Osteoblast (primary cell): ENCODE results near the gene CAPN9. TPM values are rescaled to one million over a fixed set of nuclear protein-coding genes. Genes with fewer than 3 reads are reported as not detected.

Experiments
- DNase-seq: peaks from one replicate; pipeline ENCODE4 v3.0.0; 2011; ENCODE audit warnings: low spot score, mixed read lengths; ENCODE audit not compliant: insufficient read length; ENCODE audit errors: missing footprints
- H2AFZ ChIP-seq: 2 replicates; pipeline ENCODE4 v1.6.0; 2011; ENCODE audit warnings: mild to moderate bottlenecking, low read length
- H3K27ac ChIP-seq: 2 replicates; pipeline ENCODE4 v1.5.1; 2011; ENCODE audit warnings: mild to moderate bottlenecking, low read depth, low read length, moderate library complexity
- H3K27me3 ChIP-seq: 2 replicates; pipeline ENCODE4 v1.6.0; 2012; ENCODE audit warnings: mild to moderate bottlenecking, control low read depth, inconsistent platforms, low read length, moderate library complexity; ENCODE audit not compliant: insufficient read depth
- H3K36me3 ChIP-seq: 2 replicates; pipeline ENCODE4 v1.5.1; 2011; ENCODE audit warnings: mild to moderate bottlenecking, low read length, control low read depth, moderate library complexity; ENCODE audit not compliant: insufficient read depth
- H3K4me1 ChIP-seq: 2 replicates; pipeline ENCODE4 v1.5.1; 2011; ENCODE audit warnings: mild to moderate bottlenecking, low read length, control low read depth, moderate library complexity; ENCODE audit not compliant: insufficient read depth
- H3K4me2 ChIP-seq: 2 replicates; pipeline ENCODE4 v1.6.0; 2011; ENCODE audit warnings: mild to moderate bottlenecking, low read length; ENCODE audit not compliant: insufficient read depth
- H3K4me3 ChIP-seq: fragments of 200-600 bp; sonication (generic); 3 replicates; pipeline ENCODE4 v1.5.1; 2012; ENCODE audit warnings: mild to moderate bottlenecking, low read length, inconsistent platforms; ENCODE audit not compliant: insufficient read depth
- H3K79me2 ChIP-seq: 2 replicates; pipeline ENCODE4 v1.6.0; 2012; ENCODE audit warnings: mild to moderate bottlenecking, low read length, control low read depth, inconsistent platforms; ENCODE audit not compliant: insufficient read depth
- H3K9me3 ChIP-seq: 2 replicates; pipeline ENCODE4 v1.5.1; 2011; ENCODE audit warnings: low read depth, low read length, control low read depth
- H4K20me1 ChIP-seq: 2 replicates; pipeline ENCODE4 v1.6.0; 2012; ENCODE audit warnings: mild to moderate bottlenecking, low read length, control low read depth; ENCODE audit not compliant: insufficient read depth
- total RNA-seq: library from RNA; depleted of rRNA; stranded (reverse); fragments of >200 nt; gene quantifications from 2 replicates; pipeline ENCODE4 v1.2.3, GENCODE V29; 2012
- TF ChIP-seq, protein P1 (sequence below): IDR thresholded peaks from 2 replicates; pipeline ENCODE4 v1.5.1; 2011; ENCODE audit warnings: mild to moderate bottlenecking, low read depth, low read length, moderate library complexity; ENCODE audit errors: extremely low read depth

The CAPN9 gene
- total RNA-seq, 1 donor: not detected

DNA sequence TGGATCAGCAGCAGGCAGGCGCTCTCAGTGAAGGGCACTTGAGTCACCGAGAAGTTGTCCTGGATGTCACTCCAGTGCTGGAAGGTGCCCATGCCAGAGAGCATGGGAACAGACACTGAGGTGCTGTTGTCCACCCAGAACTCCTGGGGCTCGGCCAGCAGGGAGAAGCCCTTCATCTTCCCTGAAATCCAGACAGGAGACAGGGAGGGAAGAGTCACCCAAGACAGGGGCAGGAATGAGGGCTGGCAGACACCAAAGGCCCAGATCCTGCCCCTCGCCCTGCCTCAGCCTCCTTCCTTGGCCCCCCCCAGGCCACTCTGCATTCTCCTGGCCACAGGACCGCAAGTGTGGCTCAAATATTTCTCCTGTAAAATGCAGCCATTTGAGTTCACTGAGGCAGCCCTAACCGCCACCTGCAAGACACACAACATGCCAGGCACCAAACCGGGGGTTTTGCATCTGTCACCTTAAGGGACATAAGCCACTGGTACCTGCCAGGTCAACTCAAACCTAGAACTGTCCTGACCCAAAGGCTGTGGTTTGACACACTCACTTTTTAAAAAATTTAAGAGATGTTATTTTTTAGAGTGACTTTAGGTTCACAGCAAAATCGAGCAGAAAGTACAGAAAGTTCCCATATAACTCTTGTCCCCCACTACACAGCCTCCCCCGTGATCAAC is 41.0 kb upstream of the CAPN9 start:
- TF ChIP-seq, protein P1, sequence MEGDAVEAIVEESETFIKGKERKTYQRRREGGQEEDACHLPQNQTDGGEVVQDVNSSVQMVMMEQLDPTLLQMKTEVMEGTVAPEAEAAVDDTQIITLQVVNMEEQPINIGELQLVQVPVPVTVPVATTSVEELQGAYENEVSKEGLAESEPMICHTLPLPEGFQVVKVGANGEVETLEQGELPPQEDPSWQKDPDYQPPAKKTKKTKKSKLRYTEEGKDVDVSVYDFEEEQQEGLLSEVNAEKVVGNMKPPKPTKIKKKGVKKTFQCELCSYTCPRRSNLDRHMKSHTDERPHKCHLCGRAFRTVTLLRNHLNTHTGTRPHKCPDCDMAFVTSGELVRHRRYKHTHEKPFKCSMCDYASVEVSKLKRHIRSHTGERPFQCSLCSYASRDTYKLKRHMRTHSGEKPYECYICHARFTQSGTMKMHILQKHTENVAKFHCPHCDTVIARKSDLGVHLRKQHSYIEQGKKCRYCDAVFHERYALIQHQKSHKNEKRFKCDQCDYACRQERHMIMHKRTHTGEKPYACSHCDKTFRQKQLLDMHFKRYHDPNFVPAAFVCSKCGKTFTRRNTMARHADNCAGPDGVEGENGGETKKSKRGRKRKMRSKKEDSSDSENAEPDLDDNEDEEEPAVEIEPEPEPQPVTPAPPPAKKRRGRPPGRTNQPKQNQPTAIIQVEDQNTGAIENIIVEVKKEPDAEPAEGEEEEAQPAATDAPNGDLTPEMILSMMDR: no peak
- no peak overlapping the region for H3K4me3 ChIP-seq
- no peak for DNase-seq

DNA sequence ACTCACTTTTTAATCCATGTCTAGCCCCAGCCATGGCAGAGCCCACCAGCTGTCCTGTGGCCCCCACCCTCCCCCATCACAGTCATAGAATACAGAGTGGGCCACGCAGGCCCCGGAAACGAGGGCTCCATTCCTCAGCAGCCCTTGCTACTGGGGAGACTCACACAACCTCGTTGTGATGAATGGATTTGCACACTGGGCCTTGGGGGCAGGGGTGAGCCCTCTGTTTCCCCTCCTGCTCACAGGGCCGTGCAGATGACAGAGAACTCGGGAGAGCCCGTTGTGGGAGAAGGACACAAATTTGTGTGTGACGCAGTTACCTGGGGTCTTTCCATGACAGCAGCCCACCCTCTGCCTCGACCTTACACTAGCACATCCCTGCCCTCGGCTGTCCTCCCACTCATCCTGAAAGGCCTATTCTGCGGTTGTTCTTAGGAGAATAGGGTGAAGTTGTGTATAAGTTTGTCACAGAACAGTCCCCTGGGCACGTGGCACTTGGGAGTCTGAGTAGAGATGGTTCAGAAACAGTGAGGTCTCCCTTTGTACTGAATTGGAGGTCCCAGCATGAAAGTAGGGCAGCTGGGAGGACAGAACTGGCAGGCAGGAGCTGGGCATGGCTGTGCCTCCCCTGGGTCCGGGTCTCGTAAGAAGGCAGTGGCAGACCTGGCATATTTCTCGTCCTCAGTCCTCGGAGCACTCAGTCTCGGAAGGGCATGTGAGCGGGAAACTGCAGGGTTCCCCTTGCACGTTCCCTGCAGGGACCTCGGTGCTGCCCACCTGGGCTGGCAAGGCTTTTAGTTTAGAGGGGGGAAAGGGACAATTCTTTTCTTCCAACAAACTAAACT is 40.1 kb upstream of the CAPN9 start:
- no peak for DNase-seq
- H3K27ac ChIP-seq: no peak overlapping the region
- no peaks in the 10 kb centered on the region for H3K79me2 ChIP-seq
- TF ChIP-seq, protein P1: no peak
- H3K4me2 ChIP-seq: no peak overlapping the region
- no peaks in the 10 kb centered on the region for H4K20me1 ChIP-seq
- H3K36me3 ChIP-seq: no peaks in the 10 kb centered on the region
- no peaks in the 10 kb centered on the region for H3K27me3 ChIP-seq
- no peak overlapping the region for H2AFZ ChIP-seq
- H3K9me3 ChIP-seq: no peaks in the 10 kb centered on the region
- no peak overlapping the region for H3K4me3 ChIP-seq
- no peaks in the 10 kb centered on the region for H3K4me1 ChIP-seq

More for the DNA sequence above, 41.0 kb upstream of the CAPN9 start:
- H3K27me3 ChIP-seq: no peaks in the 10 kb centered on the region
- H3K27ac ChIP-seq: no peak overlapping the region
- H3K4me1 ChIP-seq: no peaks in the 10 kb centered on the region
- H3K9me3 ChIP-seq: no peaks in the 10 kb centered on the region
- H3K79me2 ChIP-seq: no peaks in the 10 kb centered on the region
- no peaks in the 10 kb centered on the region for H3K36me3 ChIP-seq
- no peak overlapping the region for H2AFZ ChIP-seq
- H3K4me2 ChIP-seq: no peak overlapping the region
- H4K20me1 ChIP-seq: no peaks in the 10 kb centered on the region

DNA sequence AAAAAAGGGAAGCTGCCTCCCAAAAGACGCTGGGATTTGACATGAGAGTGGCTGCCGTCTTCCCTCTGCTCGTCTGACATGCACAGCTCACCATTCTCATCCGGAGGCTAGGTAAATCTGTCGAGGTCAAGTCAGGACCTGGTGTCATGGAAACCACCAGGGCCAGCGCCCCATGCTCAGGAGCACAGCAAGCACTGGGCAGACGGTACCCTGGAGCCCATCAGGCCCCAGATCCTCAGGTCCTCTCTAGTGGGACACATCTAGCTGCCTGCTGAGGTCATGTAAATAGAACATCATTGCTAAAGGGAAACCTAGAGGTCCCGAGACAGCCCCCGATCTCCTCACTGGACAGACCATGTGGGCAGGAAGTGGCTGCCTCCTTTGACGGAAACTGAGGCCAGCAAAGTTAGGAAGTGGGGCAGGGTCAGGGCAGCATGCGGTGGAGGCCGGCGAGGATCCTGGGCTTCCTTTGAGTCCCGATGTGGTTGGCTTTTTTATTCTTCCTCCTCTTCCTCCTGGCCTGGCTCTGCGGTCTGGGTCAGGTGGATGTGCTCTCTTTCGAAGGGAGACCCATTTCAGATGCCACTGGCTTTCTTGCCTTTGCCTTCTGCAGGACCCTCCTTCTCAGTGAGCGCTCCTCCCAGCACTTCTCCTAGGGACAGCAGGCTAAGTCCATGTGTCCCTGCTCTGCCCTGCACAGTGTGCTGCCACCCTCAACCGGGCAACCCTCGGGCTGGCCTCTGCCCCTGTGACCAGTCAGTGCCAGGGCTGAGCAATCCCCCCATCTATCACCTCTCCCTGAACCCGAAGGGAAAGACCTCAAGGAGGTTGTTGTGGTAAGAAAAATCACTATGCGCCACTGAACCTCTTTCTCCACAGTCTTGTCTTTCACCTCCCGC is 39.2 kb upstream of the CAPN9 start:
- no peaks in the 10 kb centered on the region for H3K36me3 ChIP-seq
- DNase-seq: no peak
- H3K27me3 ChIP-seq: no peaks in the 10 kb centered on the region
- no peak overlapping the region for H3K4me2 ChIP-seq
- H3K9me3 ChIP-seq: no peaks in the 10 kb centered on the region
- H3K4me3 ChIP-seq: no peak overlapping the region
- TF ChIP-seq, protein P1: no peak
- no peaks in the 10 kb centered on the region for H4K20me1 ChIP-seq
- H3K79me2 ChIP-seq: no peaks in the 10 kb centered on the region
- H2AFZ ChIP-seq: no peak overlapping the region
- H3K27ac ChIP-seq: no peak overlapping the region
- H3K4me1 ChIP-seq: no peaks in the 10 kb centered on the region
